K562 (cell line): ENCODE results near the gene BTLA. TPM values are rescaled to one million over a fixed set of nuclear protein-coding genes. Genes with fewer than 3 reads are reported as not detected.

Experiments
- DEAF1 ChIP-seq: fragments of 450-650 bp; formaldehyde crosslinking; IDR thresholded peaks from 2 replicates; pipeline ENCODE4 v1.4.0; 2020; ENCODE audit warnings: mild to moderate bottlenecking, moderate library complexity
- SMAD2 ChIP-seq: fragments of 150-350 bp; IDR thresholded peaks from 2 replicates; pipeline ENCODE4 v1.6.1; 2014; ENCODE audit warnings: low read depth, mild to moderate bottlenecking, low read length
- ZBTB49 ChIP-seq: sonication (generic); formaldehyde crosslinking; IDR thresholded peaks from 2 replicates; pipeline ENCODE4 v1.8.0; 2022; ENCODE audit warnings: missing genetic modification reagents, mild to moderate bottlenecking, borderline replicate concordance
- ZMIZ1 ChIP-seq, 2 experiments: fragments of 150-350 bp in 1 of 2; IDR thresholded peaks; 2 replicates each; pipeline ENCODE4 v1.6.1; 2012 to 2016; ENCODE audit warnings: low read depth in 2 of 2, low read length in 2 of 2, mild to moderate bottlenecking in 1 of 2, moderate library complexity in 1 of 2
- ZNF584 ChIP-seq: fragments of 200-800 bp; sonication (Bioruptor generic); IDR thresholded peaks from 2 replicates; pipeline ENCODE4 v1.6.1; 2016; ENCODE audit warnings: low read depth, mild to moderate bottlenecking, missing genetic modification characterization, missing compliant biosample characterization
- polyA plus RNA-seq, 8 experiments: library from polyadenylated mRNA; depleted of rRNA in 4 of 8; stranded (reverse) in 5 of 8; unstranded in 3 of 8; fragments of >200 nt; fragmentation: Nextera tagmentation in 2 of 8; fragmentation: Illumina TruSeq in 1 of 8; extraction: Ambion mirVana in 2 of 8; extraction: Trizol in 1 of 8; gene quantifications; 2 replicates each; pipeline versions ENCODE4 v1.2.1 to v1.2.3, GENCODE V29; 2011 to 2014; ENCODE audit warnings: inconsistent platforms in 1 of 8, missing spikeins in 1 of 8
- total RNA-seq, 7 experiments: library from RNA; depleted of rRNA in 6 of 7; stranded (reverse); fragments of >200 nt in 6 of 7; fragmentation: Illumina TruSeq in 2 of 7; extraction: Trizol in 2 of 7; gene quantifications; 2 replicates each; pipeline versions ENCODE4 v1.2.1 to v1.2.3, GENCODE V29; 2011 to 2021; ENCODE audit warnings: low replicate concordance in 1 of 7

Gene BTLA
- total and polyA plus RNA-seq, 9 of the 15 experiments (the other 6 are each of a cell fraction or from before 2014, with no cell fraction given), result 0.22 TPM; not detected in 8

GRCh38 chr3:112491373-112491772 is 7.9 kb downstream of the BTLA start (continued):
- TF ChIP-seq DEAF1, result no peak
- TF ChIP-seq ZBTB49 (CRISPR knock-in tag), result no peak
- no peak for TF ChIP-seq ZMIZ1 (IDR thresholded peaks at IDR 0.05; ENCODE audit: low read depth in 2 of 2, low read length in 2 of 2)
- TF ChIP-seq ZNF584, result no peak
- no peak for TF ChIP-seq SMAD2
